Neural cell (in vitro differentiated cells): Measurements from ENCODE around the gene TMEM50A.
A peak's percentile ranks its signal among the peaks of the same experiment; 100 is the strongest.

ENCODE experiments used
- EZH2 ChIP-seq: fragments of 200-600, 300-800 bp; shearing (Covaris generic), sonication (generic); IDR thresholded peaks from 2 replicates; pipeline ENCODE4 v1.6.1; 2014; ENCODE audit warnings: antibody characterized with exemption, low read length, borderline replicate concordance, mild to moderate bottlenecking; ENCODE audit not compliant: insufficient read depth, poor library complexity, severe bottlenecking
- MXI1 ChIP-seq: fragments of 450-650 bp; conservative IDR thresholded peaks from 2 replicates; pipeline ENCODE4 v1.6.1; 2014; ENCODE audit warnings: antibody characterized with exemption, mild to moderate bottlenecking; ENCODE audit not compliant: poor library complexity, severe bottlenecking
- POLR2AphosphoS5 ChIP-seq: IDR thresholded peaks from 2 replicates; pipeline ENCODE4 v1.6.1; 2012
- RAD21 ChIP-seq: fragments of 450-650 bp; conservative IDR thresholded peaks from 2 replicates; pipeline ENCODE4 v1.6.1; 2014; ENCODE audit warnings: antibody characterized with exemption, mild to moderate bottlenecking, moderate library complexity
- TAF1 ChIP-seq: IDR thresholded peaks from 2 replicates; pipeline ENCODE4 v1.6.1; 2012; ENCODE audit warnings: low read depth
- TF ChIP-seq, protein P1 (sequence below): fragments of 450-650 bp; IDR thresholded peaks from 2 replicates; pipeline ENCODE4 v1.5.1; 2014; ENCODE audit warnings: antibody characterized with exemption, mild to moderate bottlenecking, moderate library complexity; ENCODE audit not compliant: poor library complexity, severe bottlenecking

DNA sequence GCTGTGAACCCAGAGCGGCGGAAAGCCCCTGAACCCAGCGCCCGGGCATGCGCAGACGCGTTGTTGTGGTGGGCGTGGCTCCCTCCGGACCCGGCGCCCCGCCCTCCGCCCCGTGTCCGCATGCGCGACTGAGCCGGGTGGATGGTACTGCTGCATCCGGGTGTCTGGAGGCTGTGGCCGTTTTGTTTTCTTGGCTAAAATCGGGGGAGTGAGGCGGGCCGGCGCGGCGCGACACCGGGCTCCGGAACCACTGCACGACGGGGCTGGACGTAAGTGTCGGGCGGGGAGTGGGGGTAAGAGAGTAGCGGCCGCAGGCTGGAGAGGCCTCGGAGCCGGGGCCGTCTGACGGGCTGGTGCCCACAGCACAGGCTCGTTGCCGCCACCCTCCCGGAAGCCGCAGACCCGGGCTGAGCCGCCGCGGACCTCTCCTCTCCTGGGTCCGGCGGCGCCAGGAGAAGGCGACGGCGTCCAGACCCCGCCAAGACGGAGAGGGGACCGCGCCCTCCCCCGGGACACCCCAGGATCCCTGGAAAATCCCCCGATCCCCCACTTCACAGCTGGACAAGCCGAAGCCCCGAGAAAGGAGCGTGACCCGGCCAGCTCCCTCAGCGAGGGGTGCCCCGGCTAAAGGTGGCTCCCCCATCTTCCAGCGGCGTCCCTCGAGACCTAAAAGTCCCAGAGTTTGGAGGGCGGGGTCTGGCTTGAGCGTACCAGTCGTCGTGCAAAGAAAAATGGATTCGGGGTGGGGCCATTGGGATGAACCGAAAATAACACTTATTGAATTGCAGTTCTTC, at the start of gene TMEM50A:
- TF ChIP-seq, protein P1, sequence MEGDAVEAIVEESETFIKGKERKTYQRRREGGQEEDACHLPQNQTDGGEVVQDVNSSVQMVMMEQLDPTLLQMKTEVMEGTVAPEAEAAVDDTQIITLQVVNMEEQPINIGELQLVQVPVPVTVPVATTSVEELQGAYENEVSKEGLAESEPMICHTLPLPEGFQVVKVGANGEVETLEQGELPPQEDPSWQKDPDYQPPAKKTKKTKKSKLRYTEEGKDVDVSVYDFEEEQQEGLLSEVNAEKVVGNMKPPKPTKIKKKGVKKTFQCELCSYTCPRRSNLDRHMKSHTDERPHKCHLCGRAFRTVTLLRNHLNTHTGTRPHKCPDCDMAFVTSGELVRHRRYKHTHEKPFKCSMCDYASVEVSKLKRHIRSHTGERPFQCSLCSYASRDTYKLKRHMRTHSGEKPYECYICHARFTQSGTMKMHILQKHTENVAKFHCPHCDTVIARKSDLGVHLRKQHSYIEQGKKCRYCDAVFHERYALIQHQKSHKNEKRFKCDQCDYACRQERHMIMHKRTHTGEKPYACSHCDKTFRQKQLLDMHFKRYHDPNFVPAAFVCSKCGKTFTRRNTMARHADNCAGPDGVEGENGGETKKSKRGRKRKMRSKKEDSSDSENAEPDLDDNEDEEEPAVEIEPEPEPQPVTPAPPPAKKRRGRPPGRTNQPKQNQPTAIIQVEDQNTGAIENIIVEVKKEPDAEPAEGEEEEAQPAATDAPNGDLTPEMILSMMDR, result no peak
- TF ChIP-seq POLR2AphosphoS5, result peak; percentile 86
- TF ChIP-seq EZH2, result no peak
- peak; percentile 28 for TF ChIP-seq RAD21
- peak; percentile 57 for TF ChIP-seq TAF1
- peak; percentile 63 for TF ChIP-seq MXI1
